Cardiac muscle cell (in vitro differentiated cells and primary cell): Measurements from ENCODE around the gene TPSD1. TPM values are rescaled to one million over a fixed set of nuclear protein-coding genes. Genes with fewer than 3 reads are reported as not detected.
"Not testable (repeated sequence)": the region's sequence is repeated elsewhere in the genome, so short reads cannot be mapped to it uniquely, and the experiment has no call there.

ENCODE experiments used
- DNase-seq, 2 donors: peaks; one replicate each; pipeline versions ENCODE4 v3.0.0 to v3.0.0-alpha.2; 2010 to 2017; ENCODE audit warnings: low read depth in 1 of 2, low spot score in 1 of 2
- H3K27ac ChIP-seq: fragments of 200-600 bp; sonication (generic); 2 replicates; pipeline ENCODE4 v1.5.1; 2016
- H3K27me3 ChIP-seq: fragments of 200-600 bp; sonication (generic); 2 replicates; pipeline ENCODE4 v1.6.0; 2016; ENCODE audit warnings: control low read depth
- H3K36me3 ChIP-seq: fragments of 200-600 bp; sonication (generic); 2 replicates; pipeline ENCODE4 v1.5.1; 2016; ENCODE audit warnings: control low read depth
- H3K4me1 ChIP-seq: fragments of 200-600 bp; sonication (generic); 2 replicates; pipeline ENCODE4 v1.8.1; 2017; ENCODE audit warnings: low read depth, mild to moderate bottlenecking, mixed run types
- H3K4me3 ChIP-seq: fragments of 200-600 bp; sonication (generic); 2 replicates; pipeline ENCODE4 v1.5.1; 2016; ENCODE audit warnings: mild to moderate bottlenecking
- H3K9me3 ChIP-seq: fragments of 200-600 bp; sonication (generic); 2 replicates; pipeline ENCODE4 v1.5.1; 2017; ENCODE audit warnings: low read depth, mild to moderate bottlenecking, control low read depth
- polyA plus RNA-seq: library from polyadenylated mRNA; unstranded; fragments of >200 nt; fragmentation: Nextera tagmentation; extraction: Ambion mirVana; gene quantifications from 2 replicates; pipeline ENCODE4 v1.2.1, GENCODE V29; 2016
- total RNA-seq: library from RNA; depleted of rRNA; stranded (reverse); fragments of >200 nt; gene quantifications from 2 replicates; pipeline ENCODE4 v1.2.3, GENCODE V29; 2016
- TF ChIP-seq, protein P1 (sequence below): IDR thresholded peaks from 2 replicates; pipeline ENCODE4 v1.5.1; 2012; ENCODE audit warnings: low read depth, mild to moderate bottlenecking, low read length

The TPSD1 gene
- total and polyA plus RNA-seq, 2 experiments from 2014 or later: not detected

DNA sequence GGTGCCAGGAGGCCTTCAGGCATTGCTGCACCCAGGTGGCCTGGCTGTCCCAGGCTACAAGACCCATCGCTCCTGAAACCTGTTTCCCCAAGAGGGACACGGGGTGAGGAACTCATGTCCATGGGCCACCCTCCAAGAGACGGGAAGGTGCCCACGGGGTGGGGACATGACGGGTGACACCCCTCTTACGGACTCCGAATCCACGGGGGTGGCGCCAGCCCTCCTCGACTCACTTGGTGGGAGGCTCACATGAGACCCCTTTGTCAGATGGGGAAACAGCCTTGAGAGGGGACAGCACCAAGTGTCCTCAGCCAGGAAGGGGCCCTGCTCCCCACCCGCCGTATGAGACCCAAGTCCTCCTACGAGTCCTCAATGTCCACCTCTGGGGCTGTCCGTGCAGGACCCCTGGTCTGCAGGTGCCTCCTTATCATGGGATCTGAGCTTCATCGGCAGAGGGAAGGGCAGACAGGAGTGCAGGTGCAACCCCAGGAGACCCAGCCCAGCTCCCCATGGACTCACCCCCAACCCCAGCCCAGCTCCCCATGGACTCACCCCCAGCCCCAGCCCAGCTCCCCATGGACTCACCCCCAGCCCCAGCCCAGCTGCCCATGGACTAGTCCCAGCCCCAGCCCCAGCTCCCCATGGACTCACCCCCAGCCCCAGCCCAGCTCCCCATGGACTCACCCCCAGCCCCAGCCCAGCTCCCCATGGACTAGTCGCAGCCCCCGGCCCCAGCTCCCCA lies 25.2 kb upstream of the TPSD1 start:
- DNase-seq, H3K36me3 ChIP-seq, H3K4me1 ChIP-seq, H3K4me3 ChIP-seq, H3K27me3 ChIP-seq, H3K9me3 ChIP-seq, H3K27ac ChIP-seq: not testable (repeated sequence)

- H3K9me3 ChIP-seq: not testable (repeated sequence)
Measured at GRCh38 chr16:1231301-1231700, 24.6 kb upstream of the TPSD1 start.

GRCh38 chr16:1232049-1232748 lies 23.7 kb upstream of the TPSD1 start:
- H3K4me3 ChIP-seq, H3K4me1 ChIP-seq, DNase-seq, H3K27me3 ChIP-seq, H3K9me3 ChIP-seq, H3K36me3 ChIP-seq, H3K27ac ChIP-seq: not testable (repeated sequence)

More at GRCh38 chr16:1231301-1231700, 24.6 kb upstream of the TPSD1 start:
- DNase-seq, H3K4me3 ChIP-seq, H3K27ac ChIP-seq, H3K36me3 ChIP-seq, H3K4me1 ChIP-seq, H3K27me3 ChIP-seq: not testable (repeated sequence)

DNA sequence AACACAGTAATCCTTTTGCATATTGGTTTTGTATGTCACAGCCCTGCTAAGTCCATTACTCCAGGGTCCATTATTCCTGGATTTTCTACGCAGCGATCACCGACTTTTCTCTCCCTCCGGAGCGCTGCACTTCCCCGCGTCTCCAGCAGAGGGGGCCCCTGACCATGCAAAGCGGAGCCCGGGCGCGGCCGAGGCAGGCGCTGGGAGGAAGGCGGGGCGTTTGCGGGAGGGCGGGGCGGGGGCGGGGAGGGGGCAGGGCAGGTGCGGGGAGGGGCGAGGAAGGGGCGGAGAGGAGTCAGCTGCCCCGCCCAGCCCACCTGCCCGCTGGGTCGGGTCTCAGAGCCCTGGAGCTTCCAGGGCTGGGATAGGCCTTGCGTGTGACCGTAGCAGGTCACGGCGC lies 19.2 kb upstream of the TPSD1 start:
- not testable (repeated sequence) for H3K9me3 ChIP-seq, H3K4me1 ChIP-seq, H3K27ac ChIP-seq, DNase-seq, H3K36me3 ChIP-seq, H3K27me3 ChIP-seq, H3K4me3 ChIP-seq

GRCh38 chr16:1237990-1238389 lies 17.9 kb upstream of the TPSD1 start:
- Histone ChIP-seq H3K27me3 (no peaks in the 10 kb centered on the region), H3K27ac (no peak overlapping the region), H3K9me3 (no peaks in the 10 kb centered on the region), H3K4me1 (no peaks in the 10 kb centered on the region), H3K36me3 (no peaks in the 10 kb centered on the region), H3K4me3 (no peak overlapping the region)
- DNase-seq: no peak
- TF ChIP-seq, protein P1, sequence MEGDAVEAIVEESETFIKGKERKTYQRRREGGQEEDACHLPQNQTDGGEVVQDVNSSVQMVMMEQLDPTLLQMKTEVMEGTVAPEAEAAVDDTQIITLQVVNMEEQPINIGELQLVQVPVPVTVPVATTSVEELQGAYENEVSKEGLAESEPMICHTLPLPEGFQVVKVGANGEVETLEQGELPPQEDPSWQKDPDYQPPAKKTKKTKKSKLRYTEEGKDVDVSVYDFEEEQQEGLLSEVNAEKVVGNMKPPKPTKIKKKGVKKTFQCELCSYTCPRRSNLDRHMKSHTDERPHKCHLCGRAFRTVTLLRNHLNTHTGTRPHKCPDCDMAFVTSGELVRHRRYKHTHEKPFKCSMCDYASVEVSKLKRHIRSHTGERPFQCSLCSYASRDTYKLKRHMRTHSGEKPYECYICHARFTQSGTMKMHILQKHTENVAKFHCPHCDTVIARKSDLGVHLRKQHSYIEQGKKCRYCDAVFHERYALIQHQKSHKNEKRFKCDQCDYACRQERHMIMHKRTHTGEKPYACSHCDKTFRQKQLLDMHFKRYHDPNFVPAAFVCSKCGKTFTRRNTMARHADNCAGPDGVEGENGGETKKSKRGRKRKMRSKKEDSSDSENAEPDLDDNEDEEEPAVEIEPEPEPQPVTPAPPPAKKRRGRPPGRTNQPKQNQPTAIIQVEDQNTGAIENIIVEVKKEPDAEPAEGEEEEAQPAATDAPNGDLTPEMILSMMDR: no peak

GRCh38 chr16:1238909-1239308 lies 17.0 kb upstream of the TPSD1 start:
- not testable (repeated sequence) for H3K27me3 ChIP-seq, H3K36me3 ChIP-seq, H3K27ac ChIP-seq, DNase-seq, H3K4me1 ChIP-seq, H3K9me3 ChIP-seq, H3K4me3 ChIP-seq

DNA sequence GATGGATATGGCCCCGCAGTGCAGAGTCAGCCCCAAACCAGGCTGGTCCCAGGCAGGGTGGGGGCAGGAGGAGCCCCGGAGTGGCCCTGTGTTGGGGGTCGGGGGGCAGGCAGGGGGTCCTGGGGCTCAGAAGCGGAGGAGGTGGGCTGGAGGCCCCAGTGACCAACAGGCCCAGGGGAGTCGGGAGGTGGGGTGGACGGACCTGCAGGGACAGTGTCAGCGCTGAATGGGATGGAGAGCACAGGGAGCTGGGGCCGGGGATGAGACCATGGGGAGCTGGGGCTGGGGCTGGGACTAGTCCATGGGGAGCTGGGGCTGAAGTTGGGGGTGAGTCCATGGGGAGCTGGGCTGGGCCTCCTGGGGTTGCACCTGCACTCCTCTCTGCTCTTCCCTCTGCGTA lies 16.3 kb upstream of the TPSD1 start:
- DNase-seq, H3K4me3 ChIP-seq, H3K9me3 ChIP-seq, H3K4me1 ChIP-seq, H3K27ac ChIP-seq, H3K36me3 ChIP-seq, H3K27me3 ChIP-seq: not testable (repeated sequence)

DNA sequence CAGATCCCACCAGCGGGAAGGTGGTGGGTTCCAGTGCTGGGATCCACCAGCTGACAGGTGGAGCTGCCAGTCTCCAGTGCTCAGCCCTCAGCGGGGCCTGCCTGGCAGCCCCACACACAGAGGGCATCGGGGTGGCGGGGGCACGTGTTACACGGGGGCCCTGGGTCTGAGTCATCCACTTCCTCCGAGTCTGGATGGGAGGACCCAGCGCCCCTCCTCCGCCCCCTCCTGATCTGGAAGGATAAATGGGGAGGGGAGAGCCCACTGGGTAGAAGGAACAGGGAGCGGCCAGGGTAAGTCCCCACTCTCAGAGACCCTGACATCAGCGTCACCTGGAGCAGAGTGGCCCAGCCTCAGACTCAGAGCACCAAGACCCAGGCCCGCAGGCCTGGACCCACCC lies 15.4 kb upstream of the TPSD1 start, which contains the start of gene TPSAB1:
TPSAB1 (plus strand) TSS at position 270 of the 400 bp plus-strand sequence. CDS start 234 bp downstream, outside the sequence.
- H3K27me3 ChIP-seq, H3K27ac ChIP-seq, H3K36me3 ChIP-seq, DNase-seq, H3K4me1 ChIP-seq, H3K9me3 ChIP-seq, H3K4me3 ChIP-seq: not testable (repeated sequence)

- not testable (repeated sequence) for H3K36me3 ChIP-seq, H3K4me1 ChIP-seq, H3K9me3 ChIP-seq, H3K27ac ChIP-seq, DNase-seq, H3K27me3 ChIP-seq, H3K4me3 ChIP-seq
Measured at GRCh38 chr16:1241081-1241480, 14.8 kb upstream of the TPSD1 start.

- H3K4me1 ChIP-seq, H3K9me3 ChIP-seq, H3K36me3 ChIP-seq, H3K27ac ChIP-seq, H3K4me3 ChIP-seq, H3K27me3 ChIP-seq, DNase-seq: not testable (repeated sequence)
Measured at GRCh38 chr16:1243363-1243762, 12.5 kb upstream of the TPSD1 start.

DNA sequence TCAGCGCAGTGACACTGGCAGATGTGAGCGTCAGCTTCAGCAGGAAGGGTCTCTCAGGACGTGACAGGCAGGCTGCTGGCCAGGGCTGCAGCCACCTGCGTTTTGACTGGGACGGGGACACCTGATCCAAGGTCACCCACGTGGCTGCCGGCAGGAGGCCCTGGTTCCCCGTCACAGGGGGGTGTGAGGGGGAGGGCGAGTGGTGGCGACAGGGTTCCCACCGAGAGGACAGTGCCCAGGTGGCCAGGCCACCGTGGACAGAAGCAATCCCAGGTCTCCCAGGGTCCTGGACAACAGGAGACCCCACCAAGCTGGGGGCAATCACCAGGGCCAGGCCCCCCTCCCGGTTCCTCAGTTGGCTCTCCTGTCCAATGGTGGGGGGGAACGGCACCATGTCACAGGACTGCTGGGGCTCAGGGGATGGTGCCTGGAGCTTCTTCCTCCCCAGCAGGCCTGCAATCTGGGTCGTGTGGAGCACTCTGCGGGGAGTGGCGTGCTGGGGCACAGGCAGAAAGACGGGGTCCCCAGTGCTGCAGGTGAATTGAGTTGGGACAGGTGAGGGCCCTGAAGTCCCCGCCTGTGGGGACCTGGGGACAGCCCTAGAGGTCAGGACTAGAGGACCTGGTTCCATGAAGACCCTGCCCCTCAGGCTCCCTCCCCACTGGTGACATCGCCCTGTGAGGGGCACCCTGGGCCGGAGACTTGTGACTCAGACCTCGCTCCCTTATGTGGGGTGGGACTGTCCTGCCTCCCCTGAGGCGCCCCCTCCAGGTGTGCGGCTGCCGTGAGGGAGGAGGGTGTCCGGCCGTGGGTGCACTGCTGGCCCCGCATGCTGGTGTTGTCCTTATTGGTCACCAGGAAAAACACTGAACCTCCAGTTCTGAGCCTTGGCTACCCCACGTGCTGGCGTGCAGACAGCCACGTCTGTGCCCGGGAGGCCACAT lies 11.7 kb upstream of the TPSD1 start:
- not testable (repeated sequence) for H3K36me3 ChIP-seq, H3K27ac ChIP-seq, H3K4me1 ChIP-seq, DNase-seq, H3K27me3 ChIP-seq, H3K9me3 ChIP-seq, H3K4me3 ChIP-seq
